ENCODE results near the gene GPC6.

DNA sequence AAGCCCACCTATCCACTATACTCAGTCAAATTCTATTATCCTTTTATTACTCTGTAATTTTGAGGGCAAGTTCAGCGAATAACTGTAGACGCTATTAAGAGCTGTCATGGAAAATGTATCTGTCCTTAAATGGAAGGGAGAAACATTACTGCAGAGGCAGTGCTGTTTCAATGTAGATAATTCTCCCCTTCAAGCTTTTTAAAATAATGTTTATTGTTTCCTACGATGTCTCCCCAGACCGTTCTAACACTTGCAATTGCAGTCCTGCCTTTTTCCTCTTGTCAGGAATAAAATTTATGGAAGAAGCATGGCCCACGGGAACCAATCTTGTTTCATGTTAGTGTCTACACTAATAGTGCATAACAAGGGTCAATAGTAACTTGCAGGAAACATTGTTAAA lies 159.5 kb downstream of the GPC6 start:
- TF ChIP-seq, protein P1, sequence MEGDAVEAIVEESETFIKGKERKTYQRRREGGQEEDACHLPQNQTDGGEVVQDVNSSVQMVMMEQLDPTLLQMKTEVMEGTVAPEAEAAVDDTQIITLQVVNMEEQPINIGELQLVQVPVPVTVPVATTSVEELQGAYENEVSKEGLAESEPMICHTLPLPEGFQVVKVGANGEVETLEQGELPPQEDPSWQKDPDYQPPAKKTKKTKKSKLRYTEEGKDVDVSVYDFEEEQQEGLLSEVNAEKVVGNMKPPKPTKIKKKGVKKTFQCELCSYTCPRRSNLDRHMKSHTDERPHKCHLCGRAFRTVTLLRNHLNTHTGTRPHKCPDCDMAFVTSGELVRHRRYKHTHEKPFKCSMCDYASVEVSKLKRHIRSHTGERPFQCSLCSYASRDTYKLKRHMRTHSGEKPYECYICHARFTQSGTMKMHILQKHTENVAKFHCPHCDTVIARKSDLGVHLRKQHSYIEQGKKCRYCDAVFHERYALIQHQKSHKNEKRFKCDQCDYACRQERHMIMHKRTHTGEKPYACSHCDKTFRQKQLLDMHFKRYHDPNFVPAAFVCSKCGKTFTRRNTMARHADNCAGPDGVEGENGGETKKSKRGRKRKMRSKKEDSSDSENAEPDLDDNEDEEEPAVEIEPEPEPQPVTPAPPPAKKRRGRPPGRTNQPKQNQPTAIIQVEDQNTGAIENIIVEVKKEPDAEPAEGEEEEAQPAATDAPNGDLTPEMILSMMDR (IDR thresholded peaks at IDR 0.05; ENCODE audit: extremely low read depth in 1 of 2, insufficient read depth in 1 of 2, low read depth in 1 of 2, low read length in 2 of 2) = no peak
- TF ChIP-seq POLR2AphosphoS5 (IDR thresholded peaks at IDR 0.05; ENCODE audit: insufficient read depth, low read depth, low read length) = no peak
- no peak for TF ChIP-seq POLR2A (IDR thresholded peaks at IDR 0.05; ENCODE audit: low read depth, low read length)
- no peak for TF ChIP-seq MYC (IDR thresholded peaks at IDR 0.05; ENCODE audit: low read depth, low read length)

Data from endothelial cell of umbilical vein (primary cell).